Activated CD4-positive, alpha-beta T cell treated with anti-CD3 and anti-CD28 coated beads, Interleukin-2, amount 10 ng/mL, durations not matched to agents 24 days and 14 days (primary cell): Measurements from ENCODE around the gene BTBD9. TPM values are rescaled to one million over a fixed set of nuclear protein-coding genes. Genes with fewer than 3 reads are reported as not detected.

Experiments
- DNase-seq: peaks from one replicate; pipeline ENCODE4 v3.0.0; 2022
- H3K27ac Mint-ChIP-seq: one replicate; pipeline ENCODE4 v1.8.0; 2022; ENCODE audit warnings: mild to moderate bottlenecking, mixed read lengths
- H3K27me3 Mint-ChIP-seq: one replicate; pipeline ENCODE4 v1.8.0; 2022; ENCODE audit warnings: mixed read lengths
- H3K36me3 Mint-ChIP-seq: one replicate; pipeline ENCODE4 v1.8.0; 2022; ENCODE audit warnings: low read depth, mild to moderate bottlenecking, mixed read lengths
- H3K4me1 Mint-ChIP-seq: one replicate; pipeline ENCODE4 v1.8.0; 2021; ENCODE audit warnings: mixed read lengths
- H3K4me3 Mint-ChIP-seq: one replicate; pipeline ENCODE4 v1.8.0; 2022; ENCODE audit warnings: mild to moderate bottlenecking, moderate library complexity, mixed read lengths
- H3K9me3 Mint-ChIP-seq: one replicate; pipeline ENCODE4 v1.8.0; 2021; ENCODE audit warnings: mixed read lengths
- intact Hi-C: fragments of 100-400 bp; cut with micrococcal nuclease; formaldehyde crosslinking; loops from one replicate; pipeline ENCODE4 v1.15.1; 2023
- total RNA-seq: library from RNA; stranded (reverse); gene quantifications from 2 replicates; pipeline ENCODE4 v1.2.3, GENCODE V29; 2022

Gene BTBD9
- total RNA-seq, 1 donor from 2014 or later, result 12.4 TPM

GRCh38 chr6:38479331-38479730 lies 160.4 kb downstream of the BTBD9 start:
- intact Hi-C loops, result no loop called here
- peaks cover under 1% of the 10 kb centered on the region for H3K9me3 Mint-ChIP-seq
- peaks cover 2% of the 10 kb centered on the region for H3K4me1 Mint-ChIP-seq
- no peak overlapping the region for H3K27ac Mint-ChIP-seq
- H3K4me3 Mint-ChIP-seq, result no peak overlapping the region
- DNase-seq, result no peak
- peaks cover 1% of the 10 kb centered on the region for H3K27me3 Mint-ChIP-seq
- H3K36me3 Mint-ChIP-seq, result no peaks in the 10 kb centered on the region

GRCh38 chr6:38477680-38478260 lies 162.0 kb downstream of the BTBD9 start:
- Mint-ChIP-seq H3K9me3 (peaks cover 7% of the 10 kb centered on the region), H3K36me3 (peaks cover 1% of the 10 kb centered on the region), H3K27me3 (peaks cover 1% of the 10 kb centered on the region), H3K27ac (no peak overlapping the region), H3K4me3 (no peak overlapping the region), H3K4me1 (peaks cover 2% of the 10 kb centered on the region)
- intact Hi-C loops, result no loop called here
- DNase-seq, result no peak

- H3K27ac Mint-ChIP-seq, result no peak overlapping the region
- peaks cover 7% of the 10 kb centered on the region for H3K9me3 Mint-ChIP-seq
Measured at GRCh38 chr6:38476888-38477287, 162.8 kb downstream of the BTBD9 start.

GRCh38 chr6:38476141-38476540 lies 163.6 kb downstream of the BTBD9 start:
- peaks cover 7% of the 10 kb centered on the region for H3K9me3 Mint-ChIP-seq
- H3K27me3 Mint-ChIP-seq, result peaks cover 1% of the 10 kb centered on the region
- H3K4me1 Mint-ChIP-seq, result peaks cover 2% of the 10 kb centered on the region
- intact Hi-C loops, result no loop called here
- DNase-seq, result no peak
- peaks cover 1% of the 10 kb centered on the region for H3K36me3 Mint-ChIP-seq
- H3K27ac Mint-ChIP-seq, result no peak overlapping the region
- no peak overlapping the region for H3K4me3 Mint-ChIP-seq

More at GRCh38 chr6:38476888-38477287, 162.8 kb downstream of the BTBD9 start:
- Mint-ChIP-seq H3K36me3 (peaks cover 1% of the 10 kb centered on the region), H3K4me3 (no peak overlapping the region), H3K27me3 (peaks cover 1% of the 10 kb centered on the region), H3K4me1 (peaks cover 2% of the 10 kb centered on the region)
- no peak for DNase-seq
- intact Hi-C loops, result no loop called here

GRCh38 chr6:38470548-38470947 lies 169.2 kb downstream of the BTBD9 start:
- no peak overlapping the region for H3K4me3 Mint-ChIP-seq

GRCh38 chr6:38467566-38467965 lies 172.2 kb downstream of the BTBD9 start:
- H3K27ac Mint-ChIP-seq, result no peak overlapping the region
- intact Hi-C loops, result no loop called here
- no peaks in the 10 kb centered on the region for H3K27me3 Mint-ChIP-seq

More at GRCh38 chr6:38470548-38470947, 169.2 kb downstream of the BTBD9 start:
- Mint-ChIP-seq H3K9me3 (peaks cover 7% of the 10 kb centered on the region), H3K27ac (no peak overlapping the region), H3K36me3 (peaks cover 1% of the 10 kb centered on the region), H3K4me1 (no peaks in the 10 kb centered on the region), H3K27me3 (no peaks in the 10 kb centered on the region)
- intact Hi-C loops, result no loop called here
- no peak for DNase-seq

GRCh38 chr6:38460186-38460585 lies 179.5 kb downstream of the BTBD9 start:
- Mint-ChIP-seq H3K27me3 (no peaks in the 10 kb centered on the region), H3K4me3 (no peak overlapping the region), H3K4me1 (no peaks in the 10 kb centered on the region), H3K9me3 (peaks cover 4% of the 10 kb centered on the region), H3K27ac (no peak overlapping the region), H3K36me3 (no peaks in the 10 kb centered on the region)
- DNase-seq, result no peak
- intact Hi-C loops, result no loop called here

More at GRCh38 chr6:38467566-38467965, 172.2 kb downstream of the BTBD9 start:
- Mint-ChIP-seq H3K36me3 (no peaks in the 10 kb centered on the region), H3K9me3 (peaks cover 4% of the 10 kb centered on the region), H3K4me1 (no peaks in the 10 kb centered on the region), H3K4me3 (no peak overlapping the region)
- DNase-seq, result no peak

GRCh38 chr6:38459291-38459690 lies 180.4 kb downstream of the BTBD9 start:
- Mint-ChIP-seq H3K4me1 (no peaks in the 10 kb centered on the region), H3K4me3 (no peak overlapping the region), H3K9me3 (peaks cover 4% of the 10 kb centered on the region), H3K27ac (no peak overlapping the region), H3K27me3 (no peaks in the 10 kb centered on the region), H3K36me3 (no peaks in the 10 kb centered on the region)
- intact Hi-C loops, result no loop called here
- DNase-seq, result no peak

GRCh38 chr6:38453861-38454260 lies 185.9 kb downstream of the BTBD9 start:
- no peak overlapping the region for H3K27ac Mint-ChIP-seq
- no peak for DNase-seq
- no peaks in the 10 kb centered on the region for H3K4me1 Mint-ChIP-seq
- intact Hi-C loops, result no loop called here
- H3K9me3 Mint-ChIP-seq, result no peaks in the 10 kb centered on the region
- H3K27me3 Mint-ChIP-seq, result no peaks in the 10 kb centered on the region
- no peaks in the 10 kb centered on the region for H3K36me3 Mint-ChIP-seq
- no peak overlapping the region for H3K4me3 Mint-ChIP-seq

GRCh38 chr6:38452816-38453660 lies 186.7 kb downstream of the BTBD9 start:
- DNase-seq, result no peak
- no peaks in the 10 kb centered on the region for H3K27me3 Mint-ChIP-seq
- no peak overlapping the region for H3K27ac Mint-ChIP-seq
- no peak overlapping the region for H3K4me3 Mint-ChIP-seq
- no peaks in the 10 kb centered on the region for H3K4me1 Mint-ChIP-seq
- intact Hi-C loops, result no loop called here
- no peaks in the 10 kb centered on the region for H3K9me3 Mint-ChIP-seq
- no peaks in the 10 kb centered on the region for H3K36me3 Mint-ChIP-seq

- Mint-ChIP-seq H3K4me3 (no peak overlapping the region), H3K36me3 (no peaks in the 10 kb centered on the region), H3K27ac (no peak overlapping the region), H3K9me3 (no peaks in the 10 kb centered on the region), H3K27me3 (no peaks in the 10 kb centered on the region), H3K4me1 (no peaks in the 10 kb centered on the region)
- intact Hi-C loops, result no loop called here
- DNase-seq, result no peak
Measured at GRCh38 chr6:38450717-38451116, 189.0 kb downstream of the BTBD9 start.

GRCh38 chr6:38445925-38446324 lies 193.8 kb downstream of the BTBD9 start:
- no peak overlapping the region for H3K4me3 Mint-ChIP-seq
- no peaks in the 10 kb centered on the region for H3K36me3 Mint-ChIP-seq
- peaks cover 9% of the 10 kb centered on the region for H3K4me1 Mint-ChIP-seq
- H3K27ac Mint-ChIP-seq, result no peak overlapping the region
- intact Hi-C loops, result no loop called here
- DNase-seq, result no peak
- H3K9me3 Mint-ChIP-seq, result no peaks in the 10 kb centered on the region
- H3K27me3 Mint-ChIP-seq, result no peaks in the 10 kb centered on the region

GRCh38 chr6:38445336-38445735 lies 194.4 kb downstream of the BTBD9 start:
- H3K9me3 Mint-ChIP-seq, result no peaks in the 10 kb centered on the region
- no peak overlapping the region for H3K27ac Mint-ChIP-seq
- H3K27me3 Mint-ChIP-seq, result no peaks in the 10 kb centered on the region
- no peaks in the 10 kb centered on the region for H3K36me3 Mint-ChIP-seq
- no peak overlapping the region for H3K4me3 Mint-ChIP-seq
- intact Hi-C loops, result no loop called here
- DNase-seq, result no peak
- peaks cover 9% of the 10 kb centered on the region for H3K4me1 Mint-ChIP-seq

- no peak overlapping the region for H3K27ac Mint-ChIP-seq
- H3K4me3 Mint-ChIP-seq, result no peak overlapping the region
Measured at GRCh38 chr6:38443352-38444144, 196.2 kb downstream of the BTBD9 start.

More at GRCh38 chr6:38443352-38444144, 196.2 kb downstream of the BTBD9 start:
- peak; percentile 57 for DNase-seq
- peaks cover 9% of the 10 kb centered on the region for H3K4me1 Mint-ChIP-seq
- H3K9me3 Mint-ChIP-seq, result no peaks in the 10 kb centered on the region
- H3K36me3 Mint-ChIP-seq, result no peaks in the 10 kb centered on the region
- intact Hi-C loops, result no loop called here
- H3K27me3 Mint-ChIP-seq, result no peaks in the 10 kb centered on the region
